ES-I3 (cell line): Measurements from ENCODE around the gene HCN2.

Source experiments
- H3K36me3 ChIP-seq: 2 replicates; pipeline ENCODE4 v1.6.1; 2013; ENCODE audit warnings: mild to moderate bottlenecking, low read length, control low read depth, moderate library complexity; ENCODE audit not compliant: insufficient read depth
- H3K4me1 ChIP-seq: 2 replicates; pipeline ENCODE4 v1.6.1; 2013; ENCODE audit warnings: mild to moderate bottlenecking, control low read depth, low read length; ENCODE audit not compliant: insufficient read depth
- H3K9ac ChIP-seq: 2 replicates; pipeline ENCODE4 v1.6.1; 2013; ENCODE audit warnings: low read depth, mild to moderate bottlenecking, low read length, moderate library complexity
- H3K9me3 ChIP-seq: 2 replicates; pipeline ENCODE4 v1.6.1; 2013; ENCODE audit warnings: mild to moderate bottlenecking, low read length, moderate library complexity; ENCODE audit not compliant: control insufficient read depth, insufficient read depth

The HCN2 gene

DNA sequence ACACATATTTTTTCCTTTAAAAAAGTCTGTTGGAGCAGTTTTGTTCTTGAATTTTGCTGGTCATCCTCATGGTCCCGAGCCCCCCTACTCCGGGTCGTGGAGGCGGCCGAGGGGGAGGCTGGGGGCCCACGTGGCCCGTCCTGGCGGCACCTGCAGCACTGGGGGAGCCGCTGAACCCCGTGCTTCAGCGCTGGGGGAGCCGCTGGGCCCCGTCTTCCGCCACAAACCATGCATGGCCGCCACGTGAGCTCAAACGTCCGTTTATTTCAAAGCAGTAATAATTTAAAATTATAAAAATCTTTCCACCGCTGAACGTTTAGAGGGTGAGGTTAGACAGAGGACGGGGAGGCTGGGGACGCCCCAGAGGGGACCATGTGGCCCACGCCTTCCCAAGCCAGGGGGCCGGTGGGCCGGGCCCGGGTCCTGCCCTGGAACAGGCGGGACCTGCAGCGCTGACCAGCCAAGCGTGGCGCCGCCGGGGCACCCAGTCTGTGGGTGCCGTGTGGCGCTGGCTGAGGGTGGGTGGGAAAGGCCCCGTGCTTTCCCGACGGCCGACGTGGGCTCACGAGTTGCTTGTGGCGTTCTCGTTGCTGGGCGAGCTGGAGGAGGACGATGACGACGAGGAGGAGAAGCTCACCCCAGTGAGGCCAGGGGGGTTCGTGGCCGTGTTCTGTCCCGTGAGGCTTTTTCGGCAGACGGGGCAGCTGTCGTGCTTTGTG lies 58.0 kb downstream of the HCN2 start:
- H3K9me3 ChIP-seq: no peaks in the 10 kb centered on the region
- no peaks in the 10 kb centered on the region for H3K4me1 ChIP-seq
- H3K36me3 ChIP-seq: peaks cover 3% of the 10 kb centered on the region
- no peak overlapping the region for H3K9ac ChIP-seq

DNA sequence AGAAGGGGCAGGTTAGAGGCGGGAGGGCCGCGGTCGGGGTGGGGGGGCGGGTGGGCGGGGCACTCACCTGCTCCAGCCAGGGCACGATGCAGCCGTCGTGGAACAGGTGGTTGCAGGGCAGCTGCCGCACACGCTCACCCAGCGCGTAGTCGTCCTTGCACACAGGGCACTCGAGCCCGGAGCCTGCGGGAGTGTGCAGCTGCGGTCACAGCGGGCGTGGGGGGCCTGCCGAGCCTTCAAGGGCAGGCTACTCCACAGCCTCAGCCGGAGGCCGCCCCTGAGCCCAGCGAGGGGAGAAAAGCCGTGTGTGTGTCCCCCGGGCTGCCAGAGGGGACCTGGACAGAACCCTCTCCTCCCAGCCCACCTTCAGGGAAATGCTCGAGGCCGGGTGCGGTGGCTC lies 58.6 kb downstream of the HCN2 start:
- peaks cover 3% of the 10 kb centered on the region for H3K36me3 ChIP-seq
- no peak overlapping the region for H3K9ac ChIP-seq
- H3K4me1 ChIP-seq: no peaks in the 10 kb centered on the region
- H3K9me3 ChIP-seq: no peaks in the 10 kb centered on the region

DNA sequence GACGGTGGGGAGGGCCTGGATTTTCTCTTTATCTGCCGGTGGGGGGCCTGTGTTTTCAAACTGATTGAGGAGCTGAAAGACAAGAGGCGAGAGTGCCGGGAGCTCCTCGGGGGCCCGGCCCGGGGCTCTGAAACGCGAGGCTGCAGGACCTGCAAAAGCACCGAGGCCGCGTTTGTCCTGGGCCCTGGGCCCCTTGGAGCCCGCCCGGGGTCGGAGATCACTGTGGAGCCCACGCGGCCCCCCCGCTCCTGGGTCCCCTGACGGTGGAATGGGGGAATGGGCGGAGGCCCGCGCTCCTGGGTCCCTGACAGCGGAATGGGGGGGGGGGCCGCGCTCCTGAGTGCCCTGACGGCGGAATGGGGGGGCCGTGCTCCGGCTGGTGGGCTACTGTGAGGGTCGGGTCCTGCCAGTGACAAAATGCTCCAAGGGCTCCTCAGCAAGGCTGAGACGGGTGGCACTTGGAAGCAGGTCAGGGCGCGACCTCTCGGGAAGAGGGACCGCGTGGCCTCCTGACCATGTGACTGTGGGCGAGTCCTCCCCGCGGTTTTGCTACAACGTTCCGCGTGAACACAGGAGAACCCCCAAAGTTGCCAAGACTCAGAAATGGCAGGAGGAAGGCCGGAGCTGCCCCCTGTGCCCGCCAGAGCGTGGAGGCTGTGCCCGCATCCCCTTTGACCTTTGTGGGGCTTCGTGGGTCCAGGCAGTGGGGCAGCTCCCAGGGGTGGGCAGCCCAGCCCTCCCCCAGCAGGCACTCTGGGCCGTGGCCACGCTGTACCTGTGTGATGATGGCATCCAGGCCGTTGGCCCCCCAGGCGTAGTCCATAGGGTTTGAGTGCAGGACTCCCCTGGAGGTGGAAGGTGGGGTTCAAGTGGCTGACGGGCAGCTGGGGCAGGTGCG lies 59.5 kb downstream of the HCN2 start:
- H3K9ac ChIP-seq: no peak overlapping the region
- peaks cover 3% of the 10 kb centered on the region for H3K36me3 ChIP-seq
- no peaks in the 10 kb centered on the region for H3K4me1 ChIP-seq
- H3K9me3 ChIP-seq: no peaks in the 10 kb centered on the region

GRCh38 chr19:650121-650520 lies 60.4 kb downstream of the HCN2 start:
- H3K4me1 ChIP-seq: no peaks in the 10 kb centered on the region
- H3K9me3 ChIP-seq: no peaks in the 10 kb centered on the region
- no peak overlapping the region for H3K9ac ChIP-seq
- H3K36me3 ChIP-seq: peaks cover 3% of the 10 kb centered on the region

GRCh38 chr19:651114-651818 lies 61.6 kb downstream of the HCN2 start:
- Histone ChIP-seq H3K4me1 (no peaks in the 10 kb centered on the region), H3K36me3 (peaks cover 2% of the 10 kb centered on the region; the same call in 1 of the 2 replicates), H3K9ac (no peak overlapping the region), H3K9me3 (no peaks in the 10 kb centered on the region)

DNA sequence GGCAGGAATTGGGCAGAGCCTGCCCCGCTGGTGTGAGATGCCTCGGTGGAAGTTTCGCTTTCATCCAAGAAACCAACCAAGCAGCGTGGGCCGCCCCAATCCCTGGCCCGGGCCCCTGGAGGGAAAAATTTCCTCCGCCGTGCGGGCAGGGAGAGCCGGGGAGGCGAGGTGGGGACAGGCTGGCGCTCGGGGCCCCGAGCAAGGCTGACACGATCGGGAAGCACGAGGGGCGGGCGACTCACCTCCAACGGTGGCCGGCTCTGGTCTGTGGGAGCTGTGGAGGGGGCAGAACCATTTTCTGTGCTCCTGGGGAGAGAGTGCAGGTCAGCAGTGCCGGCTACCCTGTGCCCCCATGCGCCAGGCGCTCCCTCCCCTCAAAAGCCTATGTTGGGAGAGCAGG lies 62.3 kb downstream of the HCN2 start:
- H3K9me3 ChIP-seq: no peaks in the 10 kb centered on the region
- H3K4me1 ChIP-seq: no peaks in the 10 kb centered on the region
- no peaks in the 10 kb centered on the region; the same call in 1 of the 2 replicates for H3K36me3 ChIP-seq
- H3K9ac ChIP-seq: no peak overlapping the region

GRCh38 chr19:652467-653389 lies 63.0 kb downstream of the HCN2 start:
- Histone ChIP-seq H3K9me3 (no peaks in the 10 kb centered on the region), H3K9ac (no peak overlapping the region), H3K36me3 (no peaks in the 10 kb centered on the region), H3K4me1 (no peaks in the 10 kb centered on the region)

DNA sequence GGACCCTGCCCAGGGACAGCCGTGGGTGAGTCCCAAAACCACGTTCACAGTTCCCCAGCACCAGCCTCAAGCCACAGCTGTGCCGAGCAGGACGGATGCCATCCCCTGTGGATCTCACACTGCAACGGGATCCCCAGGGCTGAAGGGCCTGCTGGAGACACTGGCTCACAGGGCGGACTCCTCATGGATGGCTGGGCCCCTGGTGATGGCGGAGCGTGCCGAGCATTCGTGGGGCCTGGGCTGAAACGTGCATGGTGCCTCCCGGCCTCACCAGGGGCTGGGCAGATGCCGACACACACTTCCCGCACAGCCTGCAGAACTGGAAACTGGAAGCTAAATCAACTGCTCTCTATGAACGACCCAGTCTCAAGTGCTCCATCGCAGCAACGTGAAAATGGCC lies 63.7 kb downstream of the HCN2 start:
- no peaks in the 10 kb centered on the region for H3K36me3 ChIP-seq
- no peaks in the 10 kb centered on the region for H3K4me1 ChIP-seq
- H3K9me3 ChIP-seq: no peaks in the 10 kb centered on the region
- H3K9ac ChIP-seq: no peak overlapping the region

DNA sequence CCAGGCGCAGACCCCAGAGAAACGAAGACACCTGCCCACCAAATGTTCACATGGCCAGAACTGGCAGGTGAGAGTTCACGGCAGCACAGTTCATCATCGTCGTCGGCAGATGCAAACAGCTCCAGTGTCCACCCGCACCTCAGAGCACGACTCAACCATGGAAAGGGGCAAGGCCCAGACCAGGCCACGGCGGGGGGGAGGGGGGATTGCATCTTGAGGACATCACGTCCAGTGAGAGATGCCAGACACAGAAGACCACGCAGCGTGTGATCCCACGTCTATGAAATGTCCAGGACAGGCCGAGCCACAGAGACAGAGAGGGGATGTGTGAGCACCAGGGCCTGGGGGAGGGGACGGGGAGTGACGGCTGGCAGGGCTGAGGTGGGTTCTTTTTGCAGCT lies 66.0 kb downstream of the HCN2 start:
- Histone ChIP-seq H3K36me3 (no peaks in the 10 kb centered on the region; the same call in 1 of the 2 replicates), H3K9ac (no peak overlapping the region), H3K4me1 (no peaks in the 10 kb centered on the region), H3K9me3 (no peaks in the 10 kb centered on the region)

GRCh38 chr19:656751-657559 lies 67.3 kb downstream of the HCN2 start:
- Histone ChIP-seq H3K9ac (no peak overlapping the region), H3K9me3 (no peaks in the 10 kb centered on the region), H3K36me3 (no peaks in the 10 kb centered on the region; the same call in 1 of the 2 replicates), H3K4me1 (no peaks in the 10 kb centered on the region)

DNA sequence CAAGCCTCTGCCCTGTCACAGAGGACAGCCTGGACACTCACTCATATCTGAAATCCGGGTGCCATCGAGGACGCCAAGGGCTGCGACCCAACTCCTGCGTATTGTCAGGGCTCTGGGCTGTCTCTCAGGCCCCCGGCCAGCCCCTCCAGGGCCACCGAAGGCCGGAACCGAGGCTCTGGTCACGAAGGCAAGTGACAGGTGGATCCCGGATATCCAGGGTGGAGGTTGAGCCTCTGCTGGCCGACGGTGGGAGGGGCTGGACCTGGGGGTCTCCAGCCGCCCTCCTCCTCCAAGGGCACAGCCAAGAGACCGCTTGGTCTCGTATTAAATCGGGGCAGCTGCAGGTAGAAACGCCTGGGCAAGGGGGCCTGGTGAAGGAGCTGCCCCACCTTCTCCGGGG lies 67.9 kb downstream of the HCN2 start:
- H3K36me3 ChIP-seq: no peaks in the 10 kb centered on the region; the same call in 1 of the 2 replicates
- H3K9me3 ChIP-seq: no peaks in the 10 kb centered on the region
- no peaks in the 10 kb centered on the region for H3K4me1 ChIP-seq
- H3K9ac ChIP-seq: no peak overlapping the region

GRCh38 chr19:658059-658839 lies 68.6 kb downstream of the HCN2 start:
- Histone ChIP-seq H3K9me3 (no peaks in the 10 kb centered on the region), H3K36me3 (no peaks in the 10 kb centered on the region; the same call in 1 of the 2 replicates), H3K9ac (no peak overlapping the region), H3K4me1 (no peaks in the 10 kb centered on the region)
